Panc1 (cell line): ENCODE measurements around the gene DNAJA4. TPM values are rescaled to one million over a fixed set of nuclear protein-coding genes. Genes with fewer than 3 reads are reported as not detected.

Experiments
- ATAC-seq: fragments of 200-7000 bp; cut with Tn5 transposase; 2 replicates; pipeline ENCODE4 v1.9.1; 2020; ENCODE audit warnings: mild to moderate bottlenecking, moderate library complexity
- BruUV-seq: library from RNA; stranded (reverse); fragments of 400-500 nt; replicated peaks from 2 replicates; lab custom pipeline; 2021; lab: Mats Ljungman, UMichigan
- CTCF ChIA-PET: fragments of 300-600 bp; sonication (Branson Sonifier 250); formaldehyde crosslinking; loops from one replicate; lab custom pipeline; 2022; ENCODE audit warnings: antibody characterized with exemption; lab: Charles Lee
- POLR2A ChIA-PET: fragments of 300-600 bp; sonication (Branson Sonifier 250); formaldehyde crosslinking; loops from one replicate; lab custom pipeline; 2022; ENCODE audit warnings: antibody characterized with exemption; lab: Charles Lee
- DNase-seq: peaks from one replicate; pipeline ENCODE4 v3.0.0-alpha.2; 2010; ENCODE audit warnings: low read depth, low spot score
- H3K27ac ChIP-seq: 2 replicates; pipeline ENCODE4 v1.5.1; 2011; ENCODE audit warnings: mild to moderate bottlenecking, low read length, inconsistent platforms
- H3K27me3 ChIP-seq: fragments of 200-500 bp; sonication (Bioruptor generic); 2 replicates; pipeline ENCODE4 v1.6.0; 2014; ENCODE audit warnings: low read length, inconsistent platforms; ENCODE audit not compliant: control insufficient read depth, insufficient read depth
- H3K36me3 ChIP-seq: fragments of 200-500 bp; sonication (Bioruptor generic); 2 replicates; pipeline ENCODE4 v1.5.1; 2014; ENCODE audit warnings: inconsistent platforms, mild to moderate bottlenecking, low read length, moderate library complexity; ENCODE audit not compliant: control insufficient read depth, insufficient read depth
- H3K4me1 ChIP-seq: 2 replicates; pipeline ENCODE4 v1.5.1; 2011; ENCODE audit warnings: inconsistent platforms, mild to moderate bottlenecking, low read length, moderate library complexity; ENCODE audit not compliant: control insufficient read depth, insufficient read depth
- H3K4me3 ChIP-seq, 2 experiments: 2 replicates each; pipeline ENCODE4 v1.5.1; 2011 to 2012; ENCODE audit warnings: low read depth in 2 of 2, low read length in 2 of 2, mild to moderate bottlenecking in 2 of 2, inconsistent platforms in 1 of 2, moderate library complexity in 1 of 2
- H3K9me3 ChIP-seq: fragments of 200-500 bp; sonication (Bioruptor generic); 2 replicates; pipeline ENCODE4 v1.5.1; 2014; ENCODE audit warnings: low read depth, mild to moderate bottlenecking, inconsistent platforms, low read length, moderate library complexity; ENCODE audit not compliant: control insufficient read depth, insufficient read depth
- POLR2AphosphoS5 ChIP-seq: IDR thresholded peaks from 2 replicates; pipeline ENCODE4 v1.6.1; 2012; ENCODE audit warnings: mild to moderate bottlenecking, low read depth, low read length, moderate library complexity
- SIN3A ChIP-seq: IDR thresholded peaks from 2 replicates; pipeline ENCODE4 v1.6.1; 2012; ENCODE audit warnings: low read depth, mild to moderate bottlenecking, low read length, moderate library complexity, borderline replicate concordance; ENCODE audit not compliant: insufficient read depth
- TCF7L2 ChIP-seq: IDR thresholded peaks from 2 replicates; pipeline ENCODE4 v1.6.1; 2011; ENCODE audit warnings: mild to moderate bottlenecking, low read depth, low read length, inconsistent platforms
- in situ Hi-C: cut with HindIII; loops from 2 replicates; pipeline ENCODE4 v1.10.0; 2016; ENCODE audit warnings: low sequenced_read_pairs, low pct_unique_long_range_greater_than_20kb
- intact Hi-C: fragments of 100-400 bp; cut with micrococcal nuclease; formaldehyde crosslinking; loops from one replicate; pipeline ENCODE4 v1.10.0; 2022; ENCODE audit not compliant: unreplicated experiment
- total RNA-seq: library from RNA; stranded (reverse); gene quantifications from one replicate; pipeline ENCODE4 v1.2.1, GENCODE V29; 2021; ENCODE audit not compliant: unreplicated experiment
- TF ChIP-seq, protein P1 (sequence below): fragments of 450-650 bp; IDR thresholded peaks from 2 replicates; pipeline ENCODE4 v1.5.1; 2017; ENCODE audit warnings: mild to moderate bottlenecking
- TF ChIP-seq, protein P2 (sequence below), 2 experiments: IDR thresholded peaks; 2 replicates each; pipeline ENCODE4 v1.6.1; 2011 to 2012; ENCODE audit warnings: low read depth in 2 of 2, control low read depth in 1 of 2, low read length in 1 of 2, mild to moderate bottlenecking in 1 of 2, moderate library complexity in 1 of 2; ENCODE audit not compliant: insufficient read depth in 1 of 2

Gene DNAJA4
- total RNA-seq, 1 experiment from 2014 or later, result 11.1 TPM

DNA sequence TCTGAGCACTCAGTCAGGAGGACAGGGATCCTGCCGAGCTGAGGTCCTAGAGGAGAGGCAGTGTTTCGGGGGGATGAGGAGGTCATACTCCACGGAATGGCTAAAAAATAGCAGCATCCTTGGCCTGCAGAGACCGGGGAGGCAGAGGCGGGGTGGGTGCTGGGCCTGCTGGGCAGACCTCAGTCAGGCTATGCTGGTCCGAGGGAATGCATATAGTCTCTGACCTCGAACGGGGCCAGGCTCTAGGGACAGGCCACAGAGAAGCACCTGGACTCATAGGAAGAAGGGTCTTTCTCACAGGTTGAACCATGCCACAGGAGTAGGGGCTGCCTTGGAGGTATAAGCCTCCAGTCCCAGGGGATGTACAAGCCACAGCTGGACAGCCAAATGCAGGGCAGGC lies 49.0 kb downstream of the DNAJA4 start:
- DNase-seq (no peak), ATAC-seq (no peak)
- ChIA-PET POLR2A (no interaction called here), CTCF (no interaction called here)
- Histone ChIP-seq H3K27ac (no peak overlapping the region), H3K4me1 (no peaks in the 10 kb centered on the region; the same call in 1 of the 2 replicates), H3K27me3 (no peaks in the 10 kb centered on the region), H3K36me3 (no peaks in the 10 kb centered on the region), H3K4me3 (no peak overlapping the region), H3K9me3 (no peaks in the 10 kb centered on the region)
- intact Hi-C loops (no loop called here), in situ Hi-C loops (no loop called here)
- TF ChIP-seq TCF7L2, result no peak
- TF ChIP-seq, protein P1, sequence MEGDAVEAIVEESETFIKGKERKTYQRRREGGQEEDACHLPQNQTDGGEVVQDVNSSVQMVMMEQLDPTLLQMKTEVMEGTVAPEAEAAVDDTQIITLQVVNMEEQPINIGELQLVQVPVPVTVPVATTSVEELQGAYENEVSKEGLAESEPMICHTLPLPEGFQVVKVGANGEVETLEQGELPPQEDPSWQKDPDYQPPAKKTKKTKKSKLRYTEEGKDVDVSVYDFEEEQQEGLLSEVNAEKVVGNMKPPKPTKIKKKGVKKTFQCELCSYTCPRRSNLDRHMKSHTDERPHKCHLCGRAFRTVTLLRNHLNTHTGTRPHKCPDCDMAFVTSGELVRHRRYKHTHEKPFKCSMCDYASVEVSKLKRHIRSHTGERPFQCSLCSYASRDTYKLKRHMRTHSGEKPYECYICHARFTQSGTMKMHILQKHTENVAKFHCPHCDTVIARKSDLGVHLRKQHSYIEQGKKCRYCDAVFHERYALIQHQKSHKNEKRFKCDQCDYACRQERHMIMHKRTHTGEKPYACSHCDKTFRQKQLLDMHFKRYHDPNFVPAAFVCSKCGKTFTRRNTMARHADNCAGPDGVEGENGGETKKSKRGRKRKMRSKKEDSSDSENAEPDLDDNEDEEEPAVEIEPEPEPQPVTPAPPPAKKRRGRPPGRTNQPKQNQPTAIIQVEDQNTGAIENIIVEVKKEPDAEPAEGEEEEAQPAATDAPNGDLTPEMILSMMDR, result no peak
- no peak for TF ChIP-seq SIN3A
- TF ChIP-seq POLR2AphosphoS5, result no peak
- TF ChIP-seq, protein P2, sequence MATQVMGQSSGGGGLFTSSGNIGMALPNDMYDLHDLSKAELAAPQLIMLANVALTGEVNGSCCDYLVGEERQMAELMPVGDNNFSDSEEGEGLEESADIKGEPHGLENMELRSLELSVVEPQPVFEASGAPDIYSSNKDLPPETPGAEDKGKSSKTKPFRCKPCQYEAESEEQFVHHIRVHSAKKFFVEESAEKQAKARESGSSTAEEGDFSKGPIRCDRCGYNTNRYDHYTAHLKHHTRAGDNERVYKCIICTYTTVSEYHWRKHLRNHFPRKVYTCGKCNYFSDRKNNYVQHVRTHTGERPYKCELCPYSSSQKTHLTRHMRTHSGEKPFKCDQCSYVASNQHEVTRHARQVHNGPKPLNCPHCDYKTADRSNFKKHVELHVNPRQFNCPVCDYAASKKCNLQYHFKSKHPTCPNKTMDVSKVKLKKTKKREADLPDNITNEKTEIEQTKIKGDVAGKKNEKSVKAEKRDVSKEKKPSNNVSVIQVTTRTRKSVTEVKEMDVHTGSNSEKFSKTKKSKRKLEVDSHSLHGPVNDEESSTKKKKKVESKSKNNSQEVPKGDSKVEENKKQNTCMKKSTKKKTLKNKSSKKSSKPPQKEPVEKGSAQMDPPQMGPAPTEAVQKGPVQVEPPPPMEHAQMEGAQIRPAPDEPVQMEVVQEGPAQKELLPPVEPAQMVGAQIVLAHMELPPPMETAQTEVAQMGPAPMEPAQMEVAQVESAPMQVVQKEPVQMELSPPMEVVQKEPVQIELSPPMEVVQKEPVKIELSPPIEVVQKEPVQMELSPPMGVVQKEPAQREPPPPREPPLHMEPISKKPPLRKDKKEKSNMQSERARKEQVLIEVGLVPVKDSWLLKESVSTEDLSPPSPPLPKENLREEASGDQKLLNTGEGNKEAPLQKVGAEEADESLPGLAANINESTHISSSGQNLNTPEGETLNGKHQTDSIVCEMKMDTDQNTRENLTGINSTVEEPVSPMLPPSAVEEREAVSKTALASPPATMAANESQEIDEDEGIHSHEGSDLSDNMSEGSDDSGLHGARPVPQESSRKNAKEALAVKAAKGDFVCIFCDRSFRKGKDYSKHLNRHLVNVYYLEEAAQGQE (IDR thresholded peaks at IDR 0.05; ENCODE audit: insufficient read depth in 1 of 2, low read depth in 2 of 2, low read length in 1 of 2), result no peak
- no TSS peak for BruUV-seq

DNA sequence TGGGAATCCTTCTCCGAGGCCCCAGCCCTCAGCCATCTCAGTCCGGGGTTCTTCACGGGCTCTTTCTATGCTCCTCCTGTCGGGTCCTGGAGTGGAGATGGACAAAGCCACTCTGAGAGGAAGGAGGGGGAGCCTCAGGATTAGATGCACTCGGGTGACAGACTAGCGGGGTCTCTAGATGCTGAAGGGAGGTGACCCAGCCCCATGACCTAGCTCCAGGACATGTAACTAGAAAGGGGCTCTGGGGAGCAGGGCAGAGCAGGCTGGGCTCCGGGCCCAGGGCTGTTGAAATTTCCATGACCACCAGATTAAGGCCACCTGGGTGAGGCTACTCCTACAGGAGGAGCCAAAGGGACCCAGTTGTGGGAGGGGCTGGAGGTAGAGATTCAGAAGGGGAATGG lies 49.8 kb downstream of the DNAJA4 start:
- ChIA-PET CTCF (no interaction called here), POLR2A (no interaction called here)
- TF ChIP-seq POLR2AphosphoS5, result no peak
- TF ChIP-seq SIN3A, result no peak
- TF ChIP-seq TCF7L2, result no peak
- TF ChIP-seq, protein P2 (IDR thresholded peaks at IDR 0.05; ENCODE audit: insufficient read depth in 1 of 2, low read depth in 2 of 2, low read length in 1 of 2), result no peak
- H3K9me3 ChIP-seq, result no peaks in the 10 kb centered on the region
- H3K36me3 ChIP-seq, result no peaks in the 10 kb centered on the region
- DNase-seq (no peak), ATAC-seq (no peak)
- no peaks in the 10 kb centered on the region; the same call in 1 of the 2 replicates for H3K4me1 ChIP-seq
- H3K4me3 ChIP-seq, result no peak overlapping the region
- in situ Hi-C loops (no loop called here), intact Hi-C loops (no loop called here)
- BruUV-seq, result no TSS peak
- H3K27ac ChIP-seq, result no peak overlapping the region
- no peaks in the 10 kb centered on the region for H3K27me3 ChIP-seq
